K562 (cell line): Measurements from ENCODE around the gene FOXO4. TPM values are rescaled to one million over a fixed set of nuclear protein-coding genes. Genes with fewer than 3 reads are reported as not detected.

Source experiments
- CUX1 ChIP-seq: fragments of 200-800 bp; sonication (Bioruptor generic); IDR thresholded peaks from 2 replicates; pipeline ENCODE4 v1.6.1; 2016; ENCODE audit warnings: missing genetic modification characterization, missing compliant biosample characterization
- KLF13 ChIP-seq: fragments of 450-650 bp; IDR thresholded peaks from 2 replicates; pipeline ENCODE4 v1.6.1; 2016; ENCODE audit warnings: missing genetic modification characterization, low read depth, mild to moderate bottlenecking, missing compliant biosample characterization, moderate library complexity, borderline replicate concordance
- RBM15 ChIP-seq: fragments of 200-400 bp; formaldehyde crosslinking; IDR thresholded peaks from 2 replicates; pipeline ENCODE4 v1.6.1; 2018; ENCODE audit warnings: mild to moderate bottlenecking, low read length, moderate library complexity; ENCODE audit not compliant: insufficient read depth
- ZBTB7A ChIP-seq: IDR thresholded peaks from 2 replicates; pipeline ENCODE4 v1.6.1; 2011; ENCODE audit warnings: low read depth, mild to moderate bottlenecking, low read length, moderate library complexity, borderline replicate concordance; ENCODE audit not compliant: control insufficient read depth
- ZNF592 ChIP-seq: fragments of 450-650 bp; IDR thresholded peaks from 2 replicates; pipeline ENCODE4 v1.6.1; 2017; ENCODE audit warnings: antibody characterized with exemption, mild to moderate bottlenecking
- polyA plus RNA-seq, 8 experiments: library from polyadenylated mRNA; depleted of rRNA in 4 of 8; stranded (reverse) in 5 of 8; unstranded in 3 of 8; fragments of >200 nt; fragmentation: Nextera tagmentation in 2 of 8; fragmentation: Illumina TruSeq in 1 of 8; extraction: Ambion mirVana in 2 of 8; extraction: Trizol in 1 of 8; gene quantifications; 2 replicates each; pipeline versions ENCODE4 v1.2.1 to v1.2.3, GENCODE V29; 2011 to 2014; ENCODE audit warnings: inconsistent platforms in 1 of 8, missing spikeins in 1 of 8
- total RNA-seq, 7 experiments: library from RNA; depleted of rRNA in 6 of 7; stranded (reverse); fragments of >200 nt in 6 of 7; fragmentation: Illumina TruSeq in 2 of 7; extraction: Trizol in 2 of 7; gene quantifications; 2 replicates each; pipeline versions ENCODE4 v1.2.1 to v1.2.3, GENCODE V29; 2011 to 2021; ENCODE audit warnings: low replicate concordance in 1 of 7

Gene FOXO4
- total and polyA plus RNA-seq, 9 of the 15 experiments (the other 6 are each of a cell fraction or from before 2014, with no cell fraction given), result 0.13 to 26.6 (median 8.5) TPM

GRCh38 chrX:71128166-71128833, 32.6 kb downstream of the FOXO4 start (continued):
- TF ChIP-seq ZNF592, result no peak
- TF ChIP-seq RBM15, result no peak
- no peak for TF ChIP-seq CUX1
- TF ChIP-seq ZBTB7A, result no peak
- TF ChIP-seq KLF13 (tag), result no peak
